ENCODE measurements around the gene OSBPL8.
A peak's percentile ranks its signal among the peaks of the same experiment; 100 is the strongest.

OSBPL8 gene

GRCh38 chr12:76462668-76463224 is 96.8 kb downstream of the OSBPL8 start:
- peak; percentile 43 for DNase-seq

- DNase-seq: no peak
Measured at GRCh38 chr12:76460807-76461206, 98.8 kb downstream of the OSBPL8 start.

GRCh38 chr12:76457818-76458217 is 101.8 kb downstream of the OSBPL8 start:
- DNase-seq: no peak

- no peak for DNase-seq
Measured at GRCh38 chr12:76457010-76457409, 102.6 kb downstream of the OSBPL8 start.

- peak; percentile 90 for DNase-seq
Measured at GRCh38 chr12:76455582-76456345, 103.8 kb downstream of the OSBPL8 start.

GRCh38 chr12:76451528-76451927 is 108.0 kb downstream of the OSBPL8 start:
- no peak for DNase-seq

- peak; percentile 86 for DNase-seq
Measured at GRCh38 chr12:76450690-76451089, 108.9 kb downstream of the OSBPL8 start.

- peak; percentile 24 for DNase-seq
Measured at GRCh38 chr12:76449993-76450392, 109.6 kb downstream of the OSBPL8 start.

- peak; percentile 79 for DNase-seq
Measured at GRCh38 chr12:76449583-76449982, 110.0 kb downstream of the OSBPL8 start.

GRCh38 chr12:76449016-76449415 is 110.6 kb downstream of the OSBPL8 start:
- no peak for DNase-seq

GRCh38 chr12:76446090-76446489 is 113.5 kb downstream of the OSBPL8 start:
- DNase-seq: no peak

- DNase-seq: peak; percentile 17
Measured at GRCh38 chr12:76445462-76445861, 114.1 kb downstream of the OSBPL8 start.

GRCh38 chr12:76444408-76444984 is 115.1 kb downstream of the OSBPL8 start:
- DNase-seq: no peak

GRCh38 chr12:76441016-76441415 is 118.6 kb downstream of the OSBPL8 start:
- no peak for DNase-seq

GRCh38 chr12:76432733-76433132 is 126.8 kb downstream of the OSBPL8 start:
- DNase-seq: no peak

GRCh38 chr12:76428117-76428516 is 131.5 kb downstream of the OSBPL8 start:
- no peak for DNase-seq

- no peak for DNase-seq
Measured at GRCh38 chr12:76426160-76426559, 133.4 kb downstream of the OSBPL8 start.

GRCh38 chr12:76424941-76425340 is 134.6 kb downstream of the OSBPL8 start:
- DNase-seq: no peak

- DNase-seq: peak; percentile 51
Measured at GRCh38 chr12:76422543-76423438, 136.8 kb downstream of the OSBPL8 start.

- DNase-seq: no peak
Measured at GRCh38 chr12:76422154-76422542, 137.4 kb downstream of the OSBPL8 start.

GRCh38 chr12:76421046-76421445 is 138.5 kb downstream of the OSBPL8 start:
- DNase-seq: no peak

- DNase-seq: no peak
Measured at GRCh38 chr12:76420222-76420621, 139.3 kb downstream of the OSBPL8 start.

- DNase-seq: no peak
Measured at GRCh38 chr12:76417116-76417515, 142.5 kb downstream of the OSBPL8 start.
